ENCODE data around the gene DSC1. TPM values are rescaled to one million over a fixed set of nuclear protein-coding genes. Genes with fewer than 3 reads are reported as not detected.

The DSC1 gene
- total and polyA plus RNA-seq, 2 of the 13 experiments (the other 11 are each of a cell fraction or from before 2014, with no cell fraction given), result not detected

DNA sequence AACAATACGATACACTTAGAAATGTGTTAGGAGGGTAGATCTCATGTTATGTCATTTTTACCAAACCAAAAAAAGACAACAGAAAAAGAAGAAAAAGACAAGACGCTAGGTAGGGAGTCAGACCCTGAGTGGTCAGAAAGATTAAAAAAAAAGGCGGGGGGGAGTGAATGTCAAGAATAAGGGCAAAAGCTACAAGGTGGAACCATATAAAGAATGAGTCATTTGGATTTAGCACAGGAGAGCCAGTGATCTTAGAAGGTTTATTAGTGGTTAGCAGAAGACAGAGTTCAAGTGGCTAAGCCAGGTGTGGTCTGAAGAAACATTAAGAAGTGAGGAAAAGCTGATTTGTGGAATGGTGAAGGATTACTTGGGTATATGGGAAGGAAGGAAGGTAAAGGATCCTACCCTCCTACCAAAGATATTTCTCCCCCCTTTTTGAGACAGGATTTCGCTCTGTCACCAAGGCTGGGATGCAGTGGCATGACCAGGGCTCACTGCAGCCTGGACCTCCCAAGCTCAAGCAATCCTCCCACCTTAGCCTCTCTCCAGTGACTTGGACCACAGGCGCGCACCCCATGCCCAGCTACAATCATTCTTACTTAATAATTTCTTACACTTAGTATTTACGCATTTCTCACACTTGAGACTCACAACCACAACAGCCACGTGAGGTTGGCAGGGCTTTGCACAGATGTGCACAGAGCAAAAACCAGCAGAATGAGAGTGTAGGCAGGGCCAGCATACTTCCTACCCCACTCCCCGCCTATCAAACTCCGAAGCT is 63.0 kb downstream of the DSC1 start:
- Histone ChIP-seq H3K27ac (ENCODE audit: extremely low read length, insufficient read depth, low read length) (peak overlapping the region; percentile 97), H3K36me3 (replicated peaks in 1 of 2; ENCODE audit: control insufficient read depth in 1 of 2, insufficient read depth in 2 of 2, low read length in 2 of 2) (no peaks in the 10 kb centered on the region), H3K4me1 (ENCODE audit: insufficient read depth, low read length) (peaks cover 44% of the 10 kb centered on the region), H2AFZ (ENCODE audit: low read length) (no peak overlapping the region), H3K4me3 (replicated peaks in 1 of 3; ENCODE audit: insufficient read depth in 1 of 3, low read depth in 2 of 3, low read length in 3 of 3) (peak overlapping the region; percentile 79 to 90 (median 90); a peak in 5 of 6 replicates), H3K9ac (ENCODE audit: insufficient read depth, low read depth, low read length) (peak overlapping the region; percentile 90; the same call in 1 of the 2 replicates), H3K27me3 (ENCODE audit: control insufficient read depth in 1 of 2, insufficient read depth in 2 of 2, low read length in 2 of 2) (no peaks in the 10 kb centered on the region; a peak in 1 of 5 replicates), H3K9me3 (ENCODE audit: low read length) (no peaks in the 10 kb centered on the region), H3K4me2 (ENCODE audit: low read depth, low read length) (peak overlapping the region; percentile 76), H4K20me1 (ENCODE audit: insufficient read depth, low read length) (peaks cover 4% of the 10 kb centered on the region; the same call in 1 of the 2 replicates), H3K79me2 (ENCODE audit: insufficient read depth, low read length) (peaks cover 60% of the 10 kb centered on the region)
- ATAC-seq (no peak), DNase-seq (ENCODE audit: low spot score) (no peak), FAIRE-seq (peak; percentile 21)
- POLR2A ChIA-PET, result interaction anchor here (0.7 to 3.1 kb wide), 5 partner anchors 104 to 413 kb away, joined by 3 to 12 read pairs (median 5); no protein-coding TSS in a partner anchor
- WGBS (ENCODE audit: low lambda C conversion rate), result 81% methylated on average over 10 of the region's 10 CpGs
- no TSS peak for BruUV-seq (replicated peaks)
- intact Hi-C loops (cut with micrococcal nuclease; ENCODE audit: unreplicated experiment) (loop anchor here (2.0 to 10.0 kb wide), 4 partner anchors 55 to 413 kb away; partner anchors contain the start of genes DSC3 and DSG2), in situ Hi-C loops (cut with HindIII; ENCODE audit: extremely low pct_ligation_motif_present, low pct_unique_long_range_greater_than_20kb) (loop anchor here (5.0 to 10.0 kb wide), 2 partner anchors 143 to 415 kb away; no protein-coding TSS in a partner anchor)
- CTCF ChIA-PET (ENCODE audit: low intra/inter-chr PET ratio, low total read pairs), result no interaction called here
- TF ChIP-seq ZBTB2 (CRISPR knock-in tag; IDR thresholded peaks at IDR 0.05; ENCODE audit: low read depth) (no peak), RBM22 (optimal IDR thresholded peaks at IDR 0.05; ENCODE audit: low read length) (peak; percentile 16), PATZ1 (CRISPR knock-in tag; IDR thresholded peaks at IDR 0.05) (no peak), SMAD3 (CRISPR knock-in tag; IDR thresholded peaks at IDR 0.05) (no peak), GPN1 (CRISPR knock-in tag; IDR thresholded peaks at IDR 0.05; ENCODE audit: borderline replicate concordance) (no peak), NR2F1 (CRISPR knock-in tag; IDR thresholded peaks at IDR 0.05) (no peak), RBFOX2 (IDR thresholded peaks at IDR 0.05; ENCODE audit: low read depth, low read length) (0 out of 2 replicates have a peak, but pooled peaks have one; percentile 28)
- TF ChIP-seq, protein P1, sequence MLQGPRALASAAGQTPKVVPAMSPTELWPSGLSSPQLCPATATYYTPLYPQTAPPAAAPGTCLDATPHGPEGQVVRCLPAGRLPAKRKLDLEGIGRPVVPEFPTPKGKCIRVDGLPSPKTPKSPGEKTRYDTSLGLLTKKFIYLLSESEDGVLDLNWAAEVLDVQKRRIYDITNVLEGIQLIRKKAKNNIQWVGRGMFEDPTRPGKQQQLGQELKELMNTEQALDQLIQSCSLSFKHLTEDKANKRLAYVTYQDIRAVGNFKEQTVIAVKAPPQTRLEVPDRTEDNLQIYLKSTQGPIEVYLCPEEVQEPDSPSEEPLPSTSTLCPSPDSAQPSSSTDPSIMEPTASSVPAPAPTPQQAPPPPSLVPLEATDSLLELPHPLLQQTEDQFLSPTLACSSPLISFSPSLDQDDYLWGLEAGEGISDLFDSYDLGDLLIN (CRISPR knock-in tag; IDR thresholded peaks at IDR 0.05; ENCODE audit: borderline replicate concordance), result no peak

Measured in HepG2 (cell line).